WI38 (cell line): ENCODE data around the gene VPREB1.
"Not testable (repeated sequence)": the region's sequence is repeated elsewhere in the genome, so short reads cannot be mapped to it uniquely, and the experiment has no call there.

Experiments used
- H3K4me3 ChIP-seq: 2 replicates; pipeline ENCODE4 v1.5.1; 2011; ENCODE audit warnings: low read depth, mild to moderate bottlenecking, control low read depth, low read length
- CTCF ChIP-seq: IDR thresholded peaks from 2 replicates; pipeline ENCODE4 v1.5.1; 2012; ENCODE audit warnings: low read depth, mild to moderate bottlenecking, control low read depth, low read length

The VPREB1 gene

DNA sequence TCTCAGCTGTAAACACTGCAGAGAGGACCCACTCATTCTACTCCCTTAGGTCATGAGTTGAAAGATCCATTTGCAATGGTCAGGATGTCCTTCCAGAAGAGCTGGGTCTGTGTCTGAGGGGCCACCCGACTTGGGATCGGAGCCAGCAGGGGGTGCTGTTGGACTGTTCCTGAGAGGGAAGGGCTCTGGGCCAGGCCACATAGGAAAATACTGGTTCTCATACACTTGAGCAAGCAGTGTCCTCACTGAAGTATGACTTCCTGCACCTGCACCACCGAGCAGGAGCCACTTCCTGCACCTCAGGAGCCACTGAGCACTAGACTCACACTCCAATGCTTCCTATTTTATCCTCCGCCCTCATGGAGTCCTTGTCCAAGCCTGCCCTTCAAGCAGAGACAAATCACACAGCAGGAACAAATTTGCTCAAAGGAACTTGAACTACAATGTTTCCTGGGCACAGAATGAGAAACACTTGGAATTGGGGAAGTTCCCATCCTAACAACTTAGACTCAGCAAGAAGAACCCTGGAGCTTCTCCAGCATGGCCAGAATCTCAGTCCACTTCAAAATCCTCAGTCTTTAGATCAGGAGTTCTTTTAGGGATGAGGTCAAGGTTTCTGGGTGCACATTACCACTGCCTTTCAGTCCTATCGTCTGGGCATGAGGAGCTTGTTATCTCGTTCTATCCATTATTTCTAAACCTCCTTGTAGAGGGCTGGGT, 36.6 kb upstream of the VPREB1 start:
- no peak overlapping the region for H3K4me3 ChIP-seq
- TF ChIP-seq CTCF, result peak; percentile 73

DNA sequence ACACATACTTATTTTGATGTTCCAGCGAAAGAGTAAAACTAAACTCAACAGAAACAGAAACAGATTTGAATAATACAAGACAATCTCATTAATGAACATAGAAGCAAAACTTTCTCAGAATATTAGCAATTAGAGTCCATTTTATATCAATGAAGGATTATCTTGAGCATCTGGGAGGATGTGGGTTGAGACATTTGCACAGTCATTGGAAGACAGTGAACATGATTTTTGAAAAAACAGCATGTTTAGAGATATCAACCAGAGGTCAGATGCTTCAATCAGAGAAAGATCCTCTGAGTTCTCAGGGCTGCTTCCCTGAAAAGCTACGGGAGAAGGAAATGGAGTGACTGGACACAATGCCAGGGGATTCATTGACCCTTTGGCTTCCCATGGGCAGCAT, 35.9 kb upstream of the VPREB1 start:
- no peak overlapping the region for H3K4me3 ChIP-seq

DNA sequence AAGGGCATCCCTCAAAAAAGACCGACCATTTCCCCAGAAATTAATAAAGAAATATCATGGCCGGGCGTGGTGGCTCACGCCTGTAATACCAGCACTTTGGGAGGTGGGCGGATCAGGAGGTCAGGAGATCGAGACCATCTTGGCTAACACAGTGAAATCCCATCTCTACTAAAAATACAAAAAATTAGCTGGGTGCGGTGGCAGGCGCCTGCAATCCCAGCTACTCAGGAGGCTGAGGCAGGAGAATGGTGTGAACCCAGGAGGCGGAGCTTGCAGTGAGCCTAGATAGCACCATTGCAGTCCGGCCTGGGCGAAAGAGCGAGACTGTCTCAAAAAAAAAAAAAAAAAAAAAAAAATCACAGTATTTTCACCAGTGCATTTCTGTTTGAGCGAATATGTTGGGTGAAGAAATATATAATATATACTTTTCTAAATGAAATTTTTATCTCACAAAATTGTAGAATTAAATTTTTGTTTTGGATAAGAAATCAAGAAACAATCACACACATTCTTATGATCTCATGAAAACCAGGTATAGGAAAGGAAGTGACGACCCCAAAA, 35.4 kb upstream of the VPREB1 start:
- H3K4me3 ChIP-seq, result not testable (repeated sequence)

More for the DNA sequence above, 35.9 kb upstream of the VPREB1 start:
- TF ChIP-seq CTCF, result no peak

DNA sequence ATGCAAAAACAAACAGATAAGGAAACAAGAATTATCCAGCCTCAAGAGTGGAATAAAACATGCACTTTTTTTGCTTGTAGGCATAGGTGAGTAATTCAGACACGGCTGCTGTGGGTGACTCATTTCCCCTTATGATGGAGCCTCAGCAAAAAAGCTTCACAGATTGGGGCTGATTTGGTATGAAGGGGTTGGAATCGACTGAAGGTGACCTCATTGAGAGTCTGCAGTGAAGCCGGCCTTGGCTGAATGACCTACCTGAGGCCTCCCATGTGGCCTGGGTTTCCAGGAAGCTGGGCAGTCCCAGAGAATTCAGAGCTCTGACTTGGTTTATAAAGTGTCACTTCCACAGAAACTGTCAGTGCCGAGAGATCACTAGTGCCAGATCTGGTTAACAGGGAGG, 34.2 kb upstream of the VPREB1 start:
- H3K4me3 ChIP-seq, result no peak overlapping the region

GRCh38 chr22:22210889-22211833, 33.4 kb upstream of the VPREB1 start:
- no peak overlapping the region for H3K4me3 ChIP-seq
- no peak for TF ChIP-seq CTCF

More for the DNA sequence above, 34.2 kb upstream of the VPREB1 start:
- no peak for TF ChIP-seq CTCF

DNA sequence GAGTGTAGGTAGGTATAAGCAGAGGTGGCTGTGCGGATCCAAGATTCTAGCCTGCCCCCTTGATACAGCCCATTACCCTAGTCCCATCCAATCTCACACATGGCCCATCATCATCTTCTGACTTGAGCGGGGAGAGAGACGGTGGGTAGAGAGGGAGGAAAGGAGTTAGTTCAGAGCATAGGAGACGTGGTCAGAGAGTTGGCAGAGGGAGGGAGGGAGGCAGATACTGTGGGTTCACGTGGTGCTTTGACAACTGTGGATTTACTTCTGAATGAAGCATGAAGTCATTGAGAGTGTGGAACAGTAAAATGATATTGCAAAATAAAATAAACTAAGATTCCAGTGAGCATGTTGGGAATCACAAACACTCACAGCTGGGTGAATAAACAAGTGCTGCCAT, 31.4 kb upstream of the VPREB1 start:
- no peak overlapping the region for H3K4me3 ChIP-seq
- no peak for TF ChIP-seq CTCF

GRCh38 chr22:22214819-22215329, 29.7 kb upstream of the VPREB1 start:
- H3K4me3 ChIP-seq, result no peak overlapping the region
- no peak for TF ChIP-seq CTCF
